EL (cell line): ENCODE measurements around the gene SH2B3.
"Not testable (repeated sequence)": the region's sequence is repeated elsewhere in the genome, so short reads cannot be mapped to it uniquely, and the experiment has no call there.

Experiments used
- DNase-seq: peaks from one replicate; pipeline ENCODE4 v3.0.0-alpha.2; 2016

SH2B3 gene

DNA sequence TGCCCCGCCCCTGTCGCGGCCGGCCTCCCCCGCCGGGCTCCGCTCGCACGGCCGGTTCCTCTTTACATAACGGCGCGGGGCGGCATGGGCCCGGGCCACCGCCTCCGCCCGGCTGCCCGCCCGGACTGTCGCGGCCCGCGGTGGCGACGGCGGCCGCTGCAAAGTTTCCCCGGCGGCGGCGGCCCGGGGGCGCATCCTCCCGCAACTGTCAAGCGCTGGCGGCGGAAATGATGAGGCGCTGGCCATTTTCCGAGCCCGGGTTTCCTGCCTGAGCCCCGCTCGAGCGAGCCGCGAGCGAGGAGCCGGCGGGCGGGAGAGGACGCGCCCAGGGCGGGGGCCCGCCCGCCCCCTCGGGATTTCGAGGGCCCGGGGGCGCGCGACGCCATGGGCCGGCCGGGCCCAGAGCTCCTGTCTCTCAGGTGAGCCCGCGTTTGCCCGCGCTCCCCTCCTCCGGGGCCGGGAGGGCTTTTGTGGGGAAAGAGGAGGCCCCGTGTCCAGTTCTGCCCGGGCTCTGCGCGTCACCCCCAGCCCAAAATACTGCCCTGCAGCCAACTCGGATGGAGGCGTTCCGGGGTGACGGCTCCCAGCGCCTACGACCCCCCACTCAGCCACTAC, at the start of gene SH2B3:
Gene SH2B3 (plus strand): TSS at position 65 of the 615 bp plus-strand sequence. CDS start 12,223 bp downstream, outside the sequence.
- peak; percentile 74 for DNase-seq

DNA sequence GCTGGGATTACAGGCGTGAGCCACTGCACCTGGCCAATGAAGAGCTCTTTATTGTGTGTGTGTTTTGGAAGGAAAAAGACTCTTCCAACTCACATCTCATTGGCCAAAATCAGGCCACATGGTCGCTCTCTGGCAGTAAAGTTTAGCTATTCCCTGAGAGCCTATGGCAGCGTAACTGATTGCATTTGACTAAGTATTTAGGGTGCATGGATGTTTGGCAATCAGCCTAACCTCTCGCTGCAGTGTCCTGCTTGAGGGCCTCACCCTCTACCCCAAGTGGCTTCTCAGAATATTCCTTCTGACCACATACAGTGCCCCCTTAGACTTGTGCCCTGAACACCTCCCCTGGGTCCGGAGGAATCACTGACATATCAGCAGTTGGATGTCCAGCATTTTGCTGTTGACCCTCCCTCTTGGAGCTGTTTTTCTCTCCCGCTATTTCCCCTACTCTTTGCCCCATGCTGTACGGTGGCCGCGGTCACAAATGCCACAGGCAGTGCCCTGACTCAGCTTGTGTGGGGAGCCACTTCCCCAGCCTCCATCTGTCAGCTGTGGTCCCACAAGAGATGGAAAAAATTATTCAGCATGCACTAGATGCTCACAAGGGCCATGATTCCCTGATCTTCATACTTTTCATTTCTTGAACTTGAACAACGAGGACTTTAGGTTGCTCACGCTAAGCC, 46.4 kb upstream of the SH2B3 start:
- DNase-seq = peak; percentile 11

DNA sequence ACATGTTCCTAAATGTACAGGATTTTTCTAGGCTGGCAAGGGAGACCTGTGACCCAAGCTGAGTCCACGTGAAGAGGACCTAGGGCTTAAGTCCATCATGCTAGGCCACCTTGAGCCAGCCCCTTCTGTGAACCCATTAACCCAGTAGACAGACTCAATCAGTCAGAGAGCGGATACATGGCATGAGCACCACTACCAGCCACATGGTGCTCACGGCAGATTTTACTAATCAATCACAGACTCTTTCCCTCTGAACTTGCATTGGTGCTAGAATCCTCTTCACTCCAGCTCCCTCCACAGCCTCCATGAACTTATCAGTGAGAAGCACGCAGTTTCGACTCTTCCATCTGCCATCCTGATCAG, 45.8 kb upstream of the SH2B3 start:
- DNase-seq = no peak

DNA sequence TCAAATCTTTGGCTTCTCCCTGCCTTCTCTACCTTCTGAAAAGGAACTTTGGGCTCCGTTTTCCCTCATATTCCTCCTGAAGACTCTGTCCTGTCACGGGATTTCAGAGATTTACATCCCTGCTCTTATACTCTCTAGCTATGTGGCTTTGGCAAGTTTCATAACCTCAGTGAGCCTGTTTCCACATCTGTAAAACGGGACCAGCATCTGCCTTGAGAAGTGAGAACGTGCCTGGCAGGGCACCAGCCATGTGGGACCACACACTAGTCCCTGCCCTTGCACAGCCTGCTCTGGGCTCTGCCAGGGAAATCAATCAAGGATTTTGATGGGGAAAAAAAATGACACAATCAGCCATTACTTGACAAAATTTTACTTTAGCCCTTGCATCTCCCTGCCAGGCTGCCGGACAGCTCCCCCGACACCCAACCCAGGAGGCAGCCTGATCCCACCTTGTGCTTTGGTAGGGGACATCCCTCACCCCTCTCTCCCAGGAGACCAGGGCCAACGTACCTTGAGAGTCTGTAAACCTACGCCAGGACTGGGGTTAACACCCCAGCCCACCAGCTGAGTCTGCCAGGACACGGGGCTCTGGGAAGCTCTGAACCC, 45.3 kb upstream of the SH2B3 start:
- DNase-seq = no peak

DNA sequence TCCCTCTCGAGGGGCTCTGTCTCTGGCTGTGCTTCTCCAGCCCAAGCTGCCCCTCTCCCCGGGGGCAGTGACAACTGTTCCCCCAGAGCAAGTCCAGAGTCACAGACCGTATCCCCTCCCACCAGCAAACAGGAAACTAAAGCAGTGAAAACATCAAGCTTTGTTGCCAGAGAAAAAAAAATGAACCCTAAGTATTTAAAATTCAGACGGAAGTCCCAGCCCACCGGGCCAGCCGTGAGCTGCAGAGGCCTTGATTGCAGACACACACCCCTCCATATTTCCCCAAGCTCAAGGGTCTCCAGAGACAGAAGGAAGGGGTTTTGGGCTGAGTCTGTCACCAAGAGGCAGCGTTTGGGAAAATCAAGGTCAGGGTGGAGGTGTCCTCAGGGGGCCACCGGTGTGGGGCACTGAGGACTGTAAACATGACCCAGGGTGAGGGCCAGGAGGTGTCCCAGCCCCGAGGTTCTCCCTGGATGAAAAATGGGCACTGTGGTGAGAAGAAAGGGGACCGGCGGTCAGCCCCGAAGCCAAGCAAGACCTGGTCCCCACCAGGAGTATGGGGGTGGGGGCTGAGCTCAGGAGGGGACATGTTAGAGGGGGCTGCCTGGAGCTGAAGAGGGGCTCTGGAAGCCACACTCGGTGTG, 44.5 kb upstream of the SH2B3 start:
- no peak for DNase-seq

DNA sequence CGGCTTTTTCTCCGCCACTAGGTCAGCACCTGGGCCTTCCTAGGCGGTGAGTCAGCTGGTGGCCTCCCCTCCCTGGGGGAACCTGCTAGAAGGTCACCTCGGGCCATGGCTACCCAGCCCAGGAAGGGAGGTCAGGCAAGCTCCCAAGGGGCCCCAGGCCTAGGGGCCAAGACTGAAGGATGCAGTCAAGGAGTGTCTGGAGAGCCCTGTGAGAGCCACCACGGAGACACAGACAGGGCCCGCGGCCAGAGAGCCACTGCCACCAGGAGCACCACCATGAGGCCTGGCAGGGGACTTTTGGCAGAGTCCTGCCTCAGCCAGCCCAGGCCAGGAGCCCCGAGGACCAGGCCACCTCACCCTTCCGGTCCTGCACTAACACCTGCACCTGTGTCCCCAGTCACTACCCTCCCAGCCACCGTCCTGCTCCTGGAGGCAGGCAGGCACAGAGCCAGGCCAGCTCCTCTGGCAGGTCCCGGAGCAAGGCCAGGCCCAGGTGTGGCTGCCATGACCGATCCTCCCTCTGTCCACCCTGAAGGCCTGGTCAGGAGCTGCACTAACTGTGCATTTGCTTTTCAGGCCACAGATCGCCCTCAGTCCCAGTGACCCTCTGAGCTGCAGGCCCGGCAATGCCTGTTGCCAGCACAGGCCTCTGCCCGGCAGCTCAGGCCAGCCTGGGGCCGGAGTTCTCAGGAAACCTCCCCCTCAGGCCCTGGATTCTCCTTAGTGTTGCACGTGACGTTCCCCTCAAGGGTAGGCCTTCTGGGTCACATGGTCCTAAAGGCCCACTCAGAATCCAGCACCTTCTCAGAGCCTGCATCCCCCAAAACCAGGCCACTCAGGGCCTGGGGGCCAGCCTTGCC, 43.8 kb upstream of the SH2B3 start:
- DNase-seq = no peak

GRCh38 chr12:111362687-111363475, 42.8 kb upstream of the SH2B3 start:
- DNase-seq = no peak

- DNase-seq = peak; percentile 58
These were observed 42.1 kb upstream of the SH2B3 start for GRCh38 chr12:111363578-111363977.

DNA sequence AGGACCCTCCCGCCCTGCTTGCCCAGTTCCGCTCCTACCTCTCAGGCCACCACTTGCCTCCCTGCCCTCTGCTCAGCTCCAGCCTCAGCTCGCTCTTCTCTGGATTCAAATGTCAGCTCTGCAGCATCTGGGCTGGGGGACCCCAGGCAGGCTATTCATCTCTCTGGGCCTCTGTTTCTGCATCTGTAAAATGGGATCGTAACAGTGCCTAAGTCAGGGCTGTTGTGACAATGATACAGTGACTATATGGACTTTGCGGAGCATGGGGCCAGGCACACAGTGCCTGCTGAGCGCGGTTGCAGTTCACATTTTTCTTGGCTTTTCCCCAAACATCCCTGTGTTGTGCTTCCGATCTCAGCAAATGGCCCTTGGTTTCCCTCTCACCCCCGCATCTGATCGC, 39.6 kb upstream of the SH2B3 start:
- DNase-seq = no peak

DNA sequence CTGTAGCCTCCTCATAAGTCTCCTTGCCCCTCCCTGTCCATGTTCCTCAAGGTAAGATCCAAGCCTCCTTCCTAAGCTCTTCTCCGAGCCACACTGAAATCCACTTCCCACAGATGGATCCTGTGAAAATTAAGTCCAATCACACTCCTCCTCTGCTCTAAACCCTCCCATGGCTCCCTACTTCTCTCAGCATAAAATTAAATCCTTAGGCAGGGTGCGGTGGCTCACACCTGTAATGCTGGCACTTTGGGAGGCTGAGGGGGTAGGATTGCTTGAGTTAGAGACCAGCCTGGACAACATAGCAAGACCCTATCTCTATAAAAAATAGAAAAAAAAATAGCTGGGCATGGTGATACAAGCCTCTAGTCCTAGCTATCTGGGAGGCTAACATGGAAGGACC, 39.1 kb upstream of the SH2B3 start:
- DNase-seq = no peak

DNA sequence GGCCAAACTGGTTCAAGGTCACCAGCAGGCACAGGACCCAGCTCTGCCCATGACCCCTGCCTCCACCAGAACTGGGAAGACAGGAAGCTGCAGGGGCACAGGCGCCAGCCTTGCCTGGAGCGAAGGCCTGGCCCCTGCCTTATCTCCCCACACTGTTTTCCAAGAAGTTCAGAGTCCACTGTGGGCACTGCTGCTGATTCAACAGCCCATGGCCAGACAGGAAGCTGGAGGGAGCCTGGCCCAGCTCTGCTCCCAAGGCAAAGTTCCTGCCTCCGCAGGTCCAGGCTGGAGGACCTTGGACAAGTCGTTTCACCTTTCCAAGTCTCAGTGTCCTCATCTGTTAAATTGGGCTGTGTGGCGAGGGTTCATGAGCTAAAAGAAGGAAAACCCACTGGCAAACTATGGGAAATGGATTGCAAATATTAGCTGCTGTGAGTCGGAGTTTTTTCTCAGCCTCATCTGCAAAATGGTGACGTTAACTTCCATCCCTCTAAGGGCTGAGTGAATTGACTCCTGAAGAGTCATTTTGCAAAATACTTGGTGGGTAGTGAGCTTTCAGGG, 38.0 kb upstream of the SH2B3 start:
- peak; percentile 15 for DNase-seq

GRCh38 chr12:111368291-111368787, 37.4 kb upstream of the SH2B3 start:
- DNase-seq = no peak

DNA sequence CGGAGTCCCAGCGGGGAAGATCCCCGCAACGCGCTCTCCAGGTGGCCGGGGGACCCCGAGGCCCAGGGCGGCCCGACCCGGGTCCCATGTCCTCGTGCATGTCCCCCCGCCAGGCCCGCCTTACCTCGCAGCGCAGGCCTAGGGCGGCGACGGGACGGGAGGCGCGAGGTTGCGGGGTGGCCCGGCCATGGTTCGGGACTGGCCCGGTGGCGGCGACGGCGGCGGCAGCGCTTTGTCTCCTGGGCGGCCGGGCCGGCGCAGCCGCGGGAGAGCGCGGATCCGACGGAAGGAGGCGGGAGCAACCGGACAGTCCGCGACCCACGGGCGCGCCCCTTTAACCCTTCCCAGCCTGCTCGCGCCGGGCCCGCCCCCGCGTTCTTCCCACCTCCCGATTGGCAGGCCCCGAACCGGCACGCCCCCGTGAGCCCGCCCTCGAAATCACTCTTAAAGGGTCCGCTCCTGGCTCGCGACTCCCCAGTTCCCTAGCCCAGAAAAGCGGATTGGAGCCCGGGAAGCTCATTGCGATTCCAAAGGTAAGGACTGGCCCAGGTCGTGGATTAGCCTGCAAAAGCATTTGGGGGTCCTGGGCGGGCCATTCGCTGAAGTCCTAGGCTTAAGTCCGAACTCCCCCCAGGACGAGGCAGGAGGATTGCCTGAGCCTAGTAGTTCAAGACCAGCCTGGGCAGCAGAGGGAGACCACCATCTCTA, 36.8 kb upstream of the SH2B3 start, which contains the start of gene PHETA1:
Gene PHETA1 (minus strand): TSS at position 308 of the 708 bp plus-strand sequence. CDS start 5,668 bp downstream, outside the sequence.
- DNase-seq = peak; percentile 86

GRCh38 chr12:111369496-111370220, 36.1 kb upstream of the SH2B3 start:
- no peak for DNase-seq

- not testable (repeated sequence) for DNase-seq
These were observed 32.5 kb upstream of the SH2B3 start for GRCh38 chr12:111373231-111373630.

GRCh38 chr12:111377440-111377839, 28.3 kb upstream of the SH2B3 start:
- DNase-seq = no peak

DNA sequence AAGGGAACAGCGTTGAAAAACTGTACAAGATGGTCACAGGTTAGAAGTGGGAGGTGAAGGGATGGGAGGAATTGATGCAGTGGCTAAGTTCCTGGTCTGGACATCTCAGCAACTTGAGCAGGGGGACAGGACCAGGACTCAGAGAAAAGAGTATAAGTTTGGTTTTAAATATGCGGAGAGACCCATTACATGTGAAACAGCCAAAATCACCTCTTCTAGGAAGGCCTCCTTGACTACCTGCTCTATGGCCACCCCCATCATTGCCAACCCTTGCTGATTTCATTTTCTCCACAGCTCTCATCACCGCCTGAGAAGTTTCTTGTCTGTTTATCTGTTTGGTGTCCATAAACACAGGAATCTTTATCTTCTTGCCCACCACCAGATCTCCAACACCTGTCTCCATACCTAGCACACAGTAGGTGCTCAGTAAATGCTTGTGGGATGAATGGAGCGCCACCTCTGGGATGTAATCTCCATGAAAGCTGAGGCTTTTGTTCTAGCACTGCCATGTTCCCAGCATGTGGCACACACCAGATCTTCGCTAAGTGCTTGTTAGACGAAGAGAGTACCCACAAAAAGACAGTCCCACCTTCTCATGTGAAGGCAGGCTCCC, 25.7 kb upstream of the SH2B3 start:
- no peak for DNase-seq

DNA sequence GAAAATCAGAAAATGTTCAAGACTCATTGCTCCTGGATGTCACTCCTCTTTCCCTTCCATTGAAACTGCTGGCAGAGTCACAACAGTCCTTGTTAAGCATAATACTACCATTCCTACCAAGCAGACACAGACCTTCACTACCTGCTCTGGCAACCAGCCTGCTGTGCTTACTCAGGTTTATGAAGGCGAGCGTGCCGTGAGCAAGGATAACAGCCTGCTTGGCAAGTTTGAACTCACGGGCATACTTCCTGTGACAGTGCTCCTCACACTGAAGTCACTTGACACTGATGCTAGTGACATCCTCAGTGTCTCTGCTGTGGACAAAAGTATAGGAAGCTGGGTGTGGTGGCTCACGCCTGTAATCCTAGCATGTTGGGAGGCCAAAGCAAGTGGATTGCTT, 21.1 kb upstream of the SH2B3 start:
- no peak for DNase-seq

GRCh38 chr12:111386885-111387284, 18.8 kb upstream of the SH2B3 start:
- DNase-seq = peak; percentile 25
